Heart left ventricle (tissue), 13 donors: ENCODE results near the gene REXO2.

Experiments used
- POLR2A ChIP-seq, 2 donors: fragments of 450-650 bp; IDR thresholded peaks; one replicate each; pipeline ENCODE4 v1.6.1; 2017; ENCODE audit warnings: antibody characterized with exemption in 2 of 2, mild to moderate bottlenecking in 2 of 2, moderate library complexity in 2 of 2
- TF ChIP-seq, protein P1 (sequence below), 12 donors: fragments of 200-600 bp; sonication (generic) in 4 of 12; IDR thresholded peaks; one replicate each; pipeline versions ENCODE4 v1.5.0 to v1.8.0; 2018 to 2022; ENCODE audit warnings: antibody characterized with exemption in 12 of 12, mild to moderate bottlenecking in 5 of 12
- donor health status: ischemic (EF 13 %, LVEDD 7.1; RV severe dilation, severe dysfunction).
- donor health status: DM: no; HTN: yes; CAD: no.
- donor health status: DM: no; HTN: no; CAD: no.
- donor health status: ischemic (EF 25% LVEDD 6.9; RV normal size, moderate dysfunction).
- donor health status: ischemic (EF 25% LVEDD 5.7; RV mildly dilated, moderate dysfunction).
- donor health status: ischemic (EF 35%, LVEDD 5.7; RV mildly dilated, moderate dysfunction).
- donor health status: nonischemic (EF 11% LVEDD 7.7; RV severe dilation, severe dysfunction).
- donor health status: DM: yes; HTN: yes; CAD: no.
- donor health status: PGD.
- donor health status: ischemic (EF 29% LVEDD 5.4; RV normal size, mild dysfunction).
- donor health status: nonischemic (EF 23%, LVEDD 6.1; RV moderate dilation, normal function).

DNA sequence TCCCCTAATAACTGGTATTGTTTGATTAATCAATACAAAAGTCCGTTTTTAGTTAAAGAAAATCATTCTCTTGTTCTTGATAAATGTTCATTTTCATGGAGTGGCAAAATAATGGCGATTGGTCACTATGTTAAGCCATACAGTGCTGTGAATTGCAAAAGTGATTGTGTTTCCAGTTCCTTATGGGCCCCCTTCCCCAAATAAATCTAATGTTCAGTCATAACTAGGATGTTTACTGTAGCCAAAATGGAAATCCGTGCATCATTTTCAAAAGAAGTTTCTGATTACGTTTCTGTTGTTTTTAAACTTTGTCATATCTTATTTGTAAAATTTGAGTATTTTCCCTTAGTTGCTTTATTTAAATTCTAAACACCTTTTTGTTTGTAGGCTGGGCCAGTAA is 38.0 kb upstream of the REXO2 start:
- TF ChIP-seq POLR2A (IDR thresholded peaks at IDR 0.05), result no peak
- TF ChIP-seq, protein P1, sequence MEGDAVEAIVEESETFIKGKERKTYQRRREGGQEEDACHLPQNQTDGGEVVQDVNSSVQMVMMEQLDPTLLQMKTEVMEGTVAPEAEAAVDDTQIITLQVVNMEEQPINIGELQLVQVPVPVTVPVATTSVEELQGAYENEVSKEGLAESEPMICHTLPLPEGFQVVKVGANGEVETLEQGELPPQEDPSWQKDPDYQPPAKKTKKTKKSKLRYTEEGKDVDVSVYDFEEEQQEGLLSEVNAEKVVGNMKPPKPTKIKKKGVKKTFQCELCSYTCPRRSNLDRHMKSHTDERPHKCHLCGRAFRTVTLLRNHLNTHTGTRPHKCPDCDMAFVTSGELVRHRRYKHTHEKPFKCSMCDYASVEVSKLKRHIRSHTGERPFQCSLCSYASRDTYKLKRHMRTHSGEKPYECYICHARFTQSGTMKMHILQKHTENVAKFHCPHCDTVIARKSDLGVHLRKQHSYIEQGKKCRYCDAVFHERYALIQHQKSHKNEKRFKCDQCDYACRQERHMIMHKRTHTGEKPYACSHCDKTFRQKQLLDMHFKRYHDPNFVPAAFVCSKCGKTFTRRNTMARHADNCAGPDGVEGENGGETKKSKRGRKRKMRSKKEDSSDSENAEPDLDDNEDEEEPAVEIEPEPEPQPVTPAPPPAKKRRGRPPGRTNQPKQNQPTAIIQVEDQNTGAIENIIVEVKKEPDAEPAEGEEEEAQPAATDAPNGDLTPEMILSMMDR (IDR thresholded peaks at IDR 0.05), result no peak
